ENCODE measurements around the gene ZNF746.

Gene ZNF746

DNA sequence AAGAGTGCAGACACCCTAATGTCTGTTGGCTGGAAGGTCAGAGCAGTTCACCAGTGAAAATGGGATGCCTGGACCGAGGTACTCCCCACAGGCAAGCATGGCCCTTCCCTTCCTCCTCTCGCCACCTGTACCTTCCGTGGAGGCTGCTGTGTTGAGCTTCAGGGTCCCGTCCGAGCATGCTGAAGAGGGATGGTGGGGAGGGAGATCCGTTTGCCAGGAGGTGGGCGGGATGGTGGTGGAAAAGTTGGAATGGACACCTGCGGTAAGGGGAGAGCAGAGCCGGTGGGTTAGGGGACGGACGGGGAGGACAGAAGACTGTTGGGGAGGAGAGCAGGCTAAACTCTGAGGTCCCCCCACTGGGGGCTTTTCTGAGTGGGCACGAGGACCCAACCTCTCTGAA, 20.8 kb downstream of the ZNF746 start:
- no peak overlapping the region for H3K4me3 ChIP-seq (ENCODE audit: low read depth in 1 of 2, low read length in 1 of 2)
- no peaks in the 10 kb centered on the region for H3K4me1 ChIP-seq (ENCODE audit: control insufficient read depth in 1 of 2, insufficient read depth in 1 of 2, low read depth in 1 of 2, low read length in 1 of 2)
- no peaks in the 10 kb centered on the region for H3K9me3 ChIP-seq
- H3K36me3 ChIP-seq, result peaks cover 79% of the 10 kb centered on the region
- H3K27me3 ChIP-seq, result no peaks in the 10 kb centered on the region
- no peak for TF ChIP-seq CTCF (IDR thresholded peaks at IDR 0.05)
- H3K27ac ChIP-seq, result no peak overlapping the region

DNA sequence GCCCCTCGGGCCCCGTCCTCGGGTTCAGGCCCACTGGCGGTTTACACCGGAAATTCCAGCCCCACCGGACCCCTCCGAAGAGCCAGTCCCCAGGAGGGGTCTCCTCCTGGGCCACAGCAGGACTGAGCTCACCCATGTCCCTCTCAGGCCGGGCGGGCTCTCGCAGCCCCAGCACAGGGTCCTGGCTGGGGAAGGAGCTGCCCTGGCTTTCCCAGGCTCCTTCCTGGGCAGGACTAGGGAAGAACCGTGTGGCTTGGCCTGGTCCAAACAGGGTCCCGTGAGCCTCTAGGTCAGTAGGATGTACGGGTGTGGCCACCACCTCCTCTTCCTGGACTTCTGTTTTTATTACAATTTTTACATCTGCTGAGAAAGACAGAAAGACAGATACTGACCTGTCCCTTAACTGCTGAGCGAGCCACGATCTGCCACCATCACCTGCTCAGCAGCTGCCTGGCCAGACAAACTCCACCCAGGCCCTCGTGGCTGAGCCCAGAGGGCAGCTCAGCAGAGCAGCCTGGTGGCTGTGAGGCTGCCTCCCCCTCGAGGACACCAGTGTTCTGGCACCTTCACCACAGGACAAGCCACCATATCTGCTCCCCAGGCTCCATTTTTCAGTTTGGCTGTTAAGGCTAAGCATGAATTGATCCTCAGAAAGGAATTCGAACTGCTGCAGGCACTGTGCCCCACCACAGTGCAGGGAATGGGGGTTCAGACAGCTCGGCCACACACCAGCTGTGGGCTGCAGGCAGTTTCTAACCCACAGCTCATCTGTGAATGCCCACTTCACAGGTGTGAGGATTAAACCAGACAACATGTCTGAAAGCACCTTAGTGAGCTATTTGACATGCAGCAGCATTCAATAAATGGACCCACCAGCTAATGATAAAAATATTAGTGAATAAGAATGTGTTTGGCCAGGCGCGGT, 22.2 kb downstream of the ZNF746 start:
- Histone ChIP-seq H3K27me3 (no peaks in the 10 kb centered on the region), H3K27ac (peak overlapping the region; percentile 47), H3K4me3 (ENCODE audit: low read depth in 1 of 2, low read length in 1 of 2) (no peak overlapping the region), H3K4me1 (ENCODE audit: control insufficient read depth in 1 of 2, insufficient read depth in 1 of 2, low read depth in 1 of 2, low read length in 1 of 2) (no peaks in the 10 kb centered on the region), H3K36me3 (peaks cover 75% of the 10 kb centered on the region), H3K9me3 (no peaks in the 10 kb centered on the region)
- TF ChIP-seq CTCF (IDR thresholded peaks at IDR 0.05), result no peak

GRCh38 chr7:149474309-149475120, 23.1 kb downstream of the ZNF746 start:
- no peak overlapping the region for H3K27ac ChIP-seq
- H3K4me3 ChIP-seq (ENCODE audit: low read depth in 1 of 2, low read length in 1 of 2), result no peak overlapping the region
- H3K9me3 ChIP-seq, result no peaks in the 10 kb centered on the region
- peaks cover 78% of the 10 kb centered on the region for H3K36me3 ChIP-seq
- H3K4me1 ChIP-seq (ENCODE audit: control insufficient read depth in 1 of 2, insufficient read depth in 1 of 2, low read depth in 1 of 2, low read length in 1 of 2), result no peaks in the 10 kb centered on the region
- TF ChIP-seq CTCF (IDR thresholded peaks at IDR 0.05), result no peak
- no peaks in the 10 kb centered on the region for H3K27me3 ChIP-seq

GRCh38 chr7:149473251-149473650, 24.4 kb downstream of the ZNF746 start:
- Histone ChIP-seq H3K27ac (no peak overlapping the region), H3K27me3 (no peaks in the 10 kb centered on the region), H3K36me3 (peaks cover 77% of the 10 kb centered on the region), H3K9me3 (no peaks in the 10 kb centered on the region), H3K4me1 (ENCODE audit: control insufficient read depth in 1 of 2, insufficient read depth in 1 of 2, low read depth in 1 of 2, low read length in 1 of 2) (peaks cover 0 to 3% of the 10 kb centered on the region in 2 experiments), H3K4me3 (ENCODE audit: low read depth in 1 of 2, low read length in 1 of 2) (no peak overlapping the region)
- TF ChIP-seq CTCF (IDR thresholded peaks at IDR 0.05), result no peak

- no peak for TF ChIP-seq CTCF (IDR thresholded peaks at IDR 0.05)
- H3K36me3 ChIP-seq, result peaks cover 59% of the 10 kb centered on the region
- no peak overlapping the region for H3K4me3 ChIP-seq (ENCODE audit: low read depth in 1 of 2, low read length in 1 of 2)
- no peak overlapping the region for H3K27ac ChIP-seq
- no peaks in the 10 kb centered on the region for H3K9me3 ChIP-seq
- H3K27me3 ChIP-seq, result no peaks in the 10 kb centered on the region
- H3K4me1 ChIP-seq (ENCODE audit: control insufficient read depth in 1 of 2, insufficient read depth in 1 of 2, low read depth in 1 of 2, low read length in 1 of 2), result peaks cover 0 to 5% of the 10 kb centered on the region in 2 experiments
Observed at GRCh38 chr7:149471289-149471953, 26.2 kb downstream of the ZNF746 start.
